Mucosa of gallbladder (tissue), 1 donor: ENCODE results near the gene GPC5. TPM values are rescaled to one million over a fixed set of nuclear protein-coding genes. Genes with fewer than 3 reads are reported as not detected.

Source experiments
- DNase-seq: peaks from one replicate; pipeline ENCODE4 v3.0.0-alpha.2; 2020; ENCODE audit warnings: low spot score
- total RNA-seq: library from RNA; stranded (reverse); gene quantifications from one replicate; pipeline ENCODE4 v1.2.1, GENCODE V29; 2021
- donor health status: DM: no; HTN: no; CAD: no.

Gene GPC5
- total RNA-seq, 1 donor from 2014 or later: 2.2 TPM

DNA sequence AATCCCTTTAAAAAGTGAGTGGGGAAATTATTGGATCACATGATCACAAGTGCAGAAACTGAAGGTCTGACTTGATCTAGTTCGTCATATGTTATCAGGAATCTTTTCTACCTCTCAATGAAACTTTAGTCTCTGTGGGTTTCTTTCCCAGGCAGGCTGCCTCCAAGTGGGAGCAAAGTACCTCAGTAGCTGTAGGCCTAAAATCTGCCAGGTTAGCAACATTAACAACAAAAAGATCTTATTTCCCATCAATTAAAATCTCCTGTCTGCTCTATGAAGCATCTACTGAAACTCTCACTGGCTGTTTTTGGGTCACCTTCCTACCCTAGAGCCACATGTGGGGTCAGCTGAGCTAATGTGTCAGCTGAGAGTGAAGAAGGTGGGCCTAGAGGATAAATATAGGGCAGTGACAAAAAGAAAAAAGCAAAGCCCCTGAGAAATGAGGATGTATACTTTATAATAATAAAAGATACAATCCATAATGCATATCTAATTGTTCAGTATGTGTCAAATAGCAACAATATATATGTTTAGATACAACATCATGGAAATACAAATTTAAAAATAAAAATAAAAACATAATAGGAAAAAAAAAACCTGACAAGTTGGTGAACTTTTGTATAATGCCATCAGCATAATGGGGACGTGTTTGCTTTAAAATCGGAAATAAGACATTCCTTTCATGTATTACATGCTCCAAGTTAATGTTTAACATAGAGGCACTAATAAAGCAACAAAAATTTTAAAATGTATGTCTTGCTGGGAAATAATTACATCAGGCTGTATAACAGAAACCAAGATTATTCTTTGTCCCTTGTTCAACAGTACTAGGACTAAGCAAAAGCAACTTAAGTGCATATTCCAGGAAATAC is 141.1 kb downstream of the GPC5 start:
- DNase-seq: no peak

DNA sequence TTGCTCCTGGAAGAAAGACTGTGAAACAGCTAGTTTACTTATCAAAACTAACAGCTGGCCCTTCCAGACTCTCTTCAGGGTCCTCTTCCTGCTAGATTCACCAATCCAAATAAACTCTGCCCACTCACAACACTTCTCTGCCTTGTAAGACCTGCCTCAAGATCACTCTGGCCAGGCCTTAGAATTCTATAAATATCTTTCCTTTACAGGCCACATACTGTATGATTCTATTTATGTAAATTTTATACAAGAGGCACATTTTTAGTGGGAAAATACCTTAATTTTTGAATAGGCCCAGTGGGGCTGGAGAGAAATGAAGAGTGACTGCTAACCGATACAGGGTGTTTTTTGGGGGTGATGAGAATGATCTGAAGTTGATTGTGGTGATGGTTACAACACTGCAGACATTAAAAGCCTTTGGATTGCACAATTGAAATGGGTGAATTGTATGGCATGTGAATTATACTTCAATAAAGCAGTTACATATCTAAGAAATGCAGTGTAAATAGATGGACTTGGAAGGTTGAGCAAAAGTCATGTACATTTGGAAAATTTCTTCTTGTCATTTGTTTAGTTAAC is 141.8 kb downstream of the GPC5 start:
- no peak for DNase-seq

GRCh38 chr13:91544723-91545122 is 146.3 kb downstream of the GPC5 start:
- DNase-seq: no peak

GRCh38 chr13:91546900-91547299 is 148.5 kb downstream of the GPC5 start:
- no peak for DNase-seq

DNA sequence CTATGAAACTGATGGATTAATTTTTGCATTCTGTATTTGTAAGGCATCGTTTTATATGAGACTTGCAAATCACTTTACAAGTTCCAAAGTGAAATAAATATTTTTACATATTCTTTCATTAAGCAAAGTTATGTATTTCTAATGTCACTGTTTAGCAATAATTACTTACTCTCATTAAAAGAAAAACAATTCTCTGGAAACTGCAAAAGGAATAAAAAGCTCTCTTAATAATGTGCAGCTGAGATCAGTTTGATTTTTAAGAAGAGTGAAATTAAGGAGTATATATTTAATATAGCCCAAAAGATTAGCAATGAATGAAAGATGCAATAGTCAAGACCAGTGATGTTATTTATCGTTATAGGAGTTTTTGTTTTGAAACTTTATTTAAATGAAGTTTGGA is 155.2 kb downstream of the GPC5 start:
- DNase-seq: no peak

GRCh38 chr13:91554101-91554500 is 155.7 kb downstream of the GPC5 start:
- DNase-seq: no peak

DNA sequence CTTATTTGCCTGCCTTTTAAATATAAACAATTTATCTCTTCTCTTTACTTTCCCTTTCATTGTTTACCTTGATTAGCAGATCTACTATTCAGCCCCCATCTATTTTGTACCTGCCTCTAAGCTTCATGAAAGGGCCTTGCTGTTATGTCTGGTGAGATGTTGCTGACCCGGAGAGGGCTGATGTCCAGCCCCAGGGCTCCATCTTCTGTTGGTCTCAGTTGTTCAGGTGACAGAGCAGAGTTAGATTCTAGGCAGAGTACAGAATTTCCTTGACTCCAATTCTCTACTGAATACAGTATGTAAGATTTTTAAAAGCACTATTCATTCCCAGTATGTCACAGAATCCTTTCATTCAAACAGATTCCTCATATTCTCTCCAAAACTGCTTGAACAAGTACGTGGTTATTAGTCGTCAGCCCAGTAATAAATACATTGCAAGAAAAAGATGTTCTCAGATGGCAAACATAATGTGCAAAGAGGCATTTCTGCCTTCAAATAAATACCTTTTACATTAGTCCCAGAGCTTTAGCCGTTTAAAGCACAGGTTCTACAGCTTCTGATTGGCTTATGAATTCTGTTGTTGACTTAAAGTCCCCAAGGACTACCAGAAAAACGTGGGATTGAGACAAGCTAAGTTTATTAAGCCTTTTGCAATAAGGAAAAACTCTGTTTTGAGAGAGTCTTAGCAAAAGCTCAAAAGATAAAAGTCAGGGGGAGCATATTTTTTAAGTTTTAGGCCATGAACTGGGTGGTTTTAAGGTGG is 159.1 kb downstream of the GPC5 start:
- DNase-seq: no peak

DNA sequence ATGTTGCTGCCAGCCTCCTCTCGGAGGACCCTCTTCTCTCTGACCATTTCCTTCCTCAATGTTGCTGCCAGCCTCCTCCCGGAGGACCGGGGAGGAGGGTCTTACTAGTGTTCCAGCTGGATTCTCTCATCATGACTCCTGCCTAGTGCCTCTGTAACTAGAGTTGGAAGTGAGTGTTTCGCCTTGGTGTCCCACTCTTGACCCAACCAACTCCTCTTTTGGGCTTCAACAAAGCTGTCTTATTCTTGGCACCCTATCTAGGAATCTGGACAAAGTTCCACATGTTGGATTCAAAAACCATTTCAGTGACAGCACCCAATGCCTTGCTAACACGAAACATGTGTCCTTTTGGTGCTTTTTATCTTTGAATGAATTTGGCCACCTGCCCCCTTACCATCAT is 165.4 kb downstream of the GPC5 start:
- DNase-seq: no peak

- DNase-seq: no peak
Observed at GRCh38 chr13:91564396-91564795, 166.0 kb downstream of the GPC5 start.

DNA sequence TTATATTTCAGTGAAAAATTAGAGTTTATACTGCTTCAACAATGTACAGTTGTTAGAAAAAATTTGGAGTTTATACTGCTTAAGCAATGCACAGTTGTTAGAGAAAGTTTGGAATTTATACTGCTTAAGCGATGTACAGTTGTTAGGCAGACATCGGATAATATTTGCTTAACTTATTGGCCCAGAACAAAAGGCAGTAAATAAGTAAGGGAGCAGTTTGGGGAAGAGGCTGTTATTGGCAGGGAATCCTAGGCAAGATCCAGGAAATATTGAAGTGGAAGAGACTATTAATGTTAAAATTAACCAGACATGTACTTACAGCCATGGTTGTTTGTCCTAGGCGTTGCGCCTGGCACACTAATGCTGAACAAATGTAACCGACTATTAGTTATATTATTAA is 166.9 kb downstream of the GPC5 start:
- no peak for DNase-seq

- DNase-seq: no peak
Observed at GRCh38 chr13:91567485-91568207, 169.2 kb downstream of the GPC5 start.

- DNase-seq: no peak
Observed at GRCh38 chr13:91571681-91572080, 173.3 kb downstream of the GPC5 start.

- DNase-seq: no peak
Observed at GRCh38 chr13:91572439-91572838, 174.0 kb downstream of the GPC5 start.

GRCh38 chr13:91572944-91573598 is 174.7 kb downstream of the GPC5 start:
- DNase-seq: no peak

DNA sequence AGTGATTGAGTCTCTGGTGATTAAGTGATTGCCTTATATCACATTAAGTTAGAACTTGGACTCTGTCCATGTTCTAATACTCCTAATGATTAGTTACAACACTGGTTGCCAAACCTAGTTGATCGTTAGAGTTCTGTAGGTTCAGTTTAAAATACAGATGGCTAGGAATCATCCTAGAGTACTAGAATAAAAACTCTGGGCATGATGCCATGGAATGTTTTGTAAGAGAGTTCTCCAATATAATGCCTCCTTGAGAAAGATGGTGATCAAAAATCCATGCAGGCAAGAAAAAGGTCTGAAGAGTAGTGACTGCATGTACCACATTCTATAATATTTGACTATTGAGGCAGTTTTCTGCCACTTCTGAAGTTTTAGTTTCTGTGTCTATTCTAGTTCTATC is 176.3 kb downstream of the GPC5 start:
- DNase-seq: no peak

DNA sequence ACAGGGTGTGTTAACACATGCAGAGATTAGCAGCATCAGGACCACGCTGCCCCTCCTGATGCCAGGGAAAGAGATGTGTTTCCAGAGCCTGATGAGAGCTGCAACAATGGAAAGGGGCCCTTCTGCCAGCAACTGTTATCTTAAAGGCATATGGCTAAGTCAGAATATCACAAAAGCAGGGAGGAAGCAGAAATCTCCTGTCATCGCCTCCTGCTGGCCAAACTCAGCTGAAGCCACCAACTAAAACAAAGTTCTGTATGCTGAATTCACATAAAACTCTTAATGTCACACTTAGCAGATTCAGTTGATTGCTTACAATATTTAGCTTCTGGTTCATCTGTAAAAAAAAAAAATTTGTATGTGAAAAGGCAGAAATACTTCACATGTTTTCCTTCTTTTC is 178.2 kb downstream of the GPC5 start:
- DNase-seq: no peak

GRCh38 chr13:91579320-91579719 is 180.9 kb downstream of the GPC5 start:
- no peak for DNase-seq

GRCh38 chr13:91580749-91581148 is 182.3 kb downstream of the GPC5 start:
- DNase-seq: no peak

GRCh38 chr13:91586609-91587008 is 188.2 kb downstream of the GPC5 start:
- DNase-seq: no peak

- DNase-seq: no peak
Observed at GRCh38 chr13:91588541-91588940, 190.1 kb downstream of the GPC5 start.
